ENCODE measurements around the gene RABAC1.

- TF ChIP-seq CTCF (IDR thresholded peaks at IDR 0.05) (no peak), POLR2A (IDR thresholded peaks at IDR 0.05) (no peak)
Observed at GRCh38 chr19:41984961-41985360, 25.8 kb upstream of the RABAC1 start.

All from heart left ventricle (tissue), 13 donors.